ENCODE data around the gene PLEKHA6.

Gene PLEKHA6

DNA sequence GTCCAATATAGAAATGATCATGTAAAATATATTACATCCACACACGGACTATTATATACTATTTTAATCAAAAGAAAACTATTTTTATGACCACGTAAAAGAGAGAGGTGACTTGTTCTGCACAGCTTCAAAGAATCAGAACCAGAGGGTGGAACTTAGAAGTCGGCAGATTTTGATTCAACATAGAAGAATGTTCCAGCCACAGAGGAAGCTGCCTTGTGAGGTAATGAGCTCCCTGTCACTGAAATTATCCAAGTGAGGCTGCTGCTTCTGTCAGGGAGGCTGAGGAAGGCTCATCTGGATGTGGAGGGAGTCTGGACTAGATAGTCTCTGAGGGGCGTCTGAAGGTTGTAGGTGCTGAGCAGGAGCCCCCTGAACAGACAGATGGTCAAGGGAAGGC, 2.7 kb downstream of the PLEKHA6 start:
- no peak overlapping the region for H3K4me3 ChIP-seq (ENCODE audit: low read depth, low read length)
- TF ChIP-seq, protein P1, sequence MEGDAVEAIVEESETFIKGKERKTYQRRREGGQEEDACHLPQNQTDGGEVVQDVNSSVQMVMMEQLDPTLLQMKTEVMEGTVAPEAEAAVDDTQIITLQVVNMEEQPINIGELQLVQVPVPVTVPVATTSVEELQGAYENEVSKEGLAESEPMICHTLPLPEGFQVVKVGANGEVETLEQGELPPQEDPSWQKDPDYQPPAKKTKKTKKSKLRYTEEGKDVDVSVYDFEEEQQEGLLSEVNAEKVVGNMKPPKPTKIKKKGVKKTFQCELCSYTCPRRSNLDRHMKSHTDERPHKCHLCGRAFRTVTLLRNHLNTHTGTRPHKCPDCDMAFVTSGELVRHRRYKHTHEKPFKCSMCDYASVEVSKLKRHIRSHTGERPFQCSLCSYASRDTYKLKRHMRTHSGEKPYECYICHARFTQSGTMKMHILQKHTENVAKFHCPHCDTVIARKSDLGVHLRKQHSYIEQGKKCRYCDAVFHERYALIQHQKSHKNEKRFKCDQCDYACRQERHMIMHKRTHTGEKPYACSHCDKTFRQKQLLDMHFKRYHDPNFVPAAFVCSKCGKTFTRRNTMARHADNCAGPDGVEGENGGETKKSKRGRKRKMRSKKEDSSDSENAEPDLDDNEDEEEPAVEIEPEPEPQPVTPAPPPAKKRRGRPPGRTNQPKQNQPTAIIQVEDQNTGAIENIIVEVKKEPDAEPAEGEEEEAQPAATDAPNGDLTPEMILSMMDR (IDR thresholded peaks at IDR 0.05; ENCODE audit: control insufficient read depth, extremely low read depth, insufficient read depth) = no peak
- no peak for DNase-seq (ENCODE audit: low read depth)

DNA sequence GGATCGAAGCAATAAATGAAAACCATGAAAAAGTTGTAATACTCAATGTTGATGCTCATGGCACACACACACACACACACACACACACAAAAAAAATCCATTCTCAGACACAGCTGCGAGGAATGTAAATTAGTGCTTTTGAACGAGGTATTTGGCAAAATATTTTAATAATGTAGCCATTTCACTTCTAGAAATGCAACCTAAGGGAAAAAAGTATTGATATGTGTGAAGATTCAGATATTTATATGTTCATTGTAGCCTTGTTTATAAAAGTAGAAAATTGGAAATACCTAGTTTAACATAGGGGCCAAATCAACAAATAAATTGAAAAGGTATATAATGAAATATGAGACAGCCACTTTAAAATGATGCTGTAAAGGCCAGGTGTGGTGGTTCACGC, 3.8 kb downstream of the PLEKHA6 start:
- DNase-seq (ENCODE audit: low read depth) = no peak
- no peak overlapping the region for H3K4me3 ChIP-seq (ENCODE audit: low read depth, low read length)
- TF ChIP-seq, protein P1 (IDR thresholded peaks at IDR 0.05; ENCODE audit: control insufficient read depth, extremely low read depth, insufficient read depth) = no peak

DNA sequence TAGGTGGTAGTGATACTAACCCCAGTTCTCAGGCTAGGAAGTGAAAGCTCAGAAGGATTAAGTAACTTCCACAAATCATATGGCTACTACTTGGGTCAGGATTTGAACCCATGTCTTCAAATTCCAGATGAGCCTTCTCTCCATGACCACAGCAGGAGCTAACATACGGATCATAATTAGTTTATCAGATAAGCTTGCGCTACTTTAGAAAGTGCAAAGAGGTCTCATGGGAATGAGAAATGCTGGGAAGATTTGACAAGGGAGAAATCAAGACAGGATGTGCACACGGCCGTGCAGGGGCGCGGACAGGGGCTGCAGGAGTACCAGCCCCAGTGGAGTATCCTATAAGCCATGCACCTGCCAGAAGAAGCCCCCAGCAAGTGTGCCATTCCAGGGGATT, 5.2 kb downstream of the PLEKHA6 start:
- DNase-seq (ENCODE audit: low read depth) = no peak
- TF ChIP-seq, protein P1 (IDR thresholded peaks at IDR 0.05; ENCODE audit: control insufficient read depth, extremely low read depth, insufficient read depth) = no peak
- H3K4me3 ChIP-seq (ENCODE audit: low read depth, low read length) = no peak overlapping the region

DNA sequence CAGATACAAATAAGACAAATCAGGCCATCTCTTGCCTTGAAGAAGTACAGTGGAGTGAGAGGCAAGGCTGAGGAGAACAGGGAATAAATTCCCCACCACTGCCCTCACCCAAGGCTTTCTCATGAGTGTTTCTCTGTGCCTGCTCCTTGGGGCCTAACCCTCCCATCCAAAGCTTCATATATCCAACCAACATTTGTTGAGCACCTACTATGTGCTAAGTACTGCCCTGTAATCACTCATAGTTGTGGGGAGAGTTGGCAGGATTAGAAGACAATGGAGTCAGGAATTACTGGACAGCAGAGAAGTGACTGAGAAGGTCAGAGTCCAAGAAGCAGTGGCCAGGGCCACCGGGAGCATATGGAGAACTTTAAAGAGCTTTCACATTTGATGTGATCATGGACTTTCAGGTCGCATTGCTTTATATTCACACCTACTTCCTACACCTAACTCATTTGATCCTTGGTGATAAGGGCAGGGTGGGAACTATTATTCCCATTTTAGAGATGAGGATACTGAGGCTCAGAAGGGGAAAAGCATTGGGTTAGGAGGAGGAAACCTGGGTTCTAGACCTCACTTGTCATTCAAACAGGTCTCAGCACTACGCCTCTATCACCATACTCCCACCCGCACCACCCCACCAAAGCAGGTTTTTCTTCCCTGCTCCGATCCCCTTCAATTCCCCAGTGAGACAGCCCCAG, 6.4 kb downstream of the PLEKHA6 start:
- no peak for DNase-seq (ENCODE audit: low read depth)
- no peak overlapping the region for H3K4me3 ChIP-seq (ENCODE audit: low read depth, low read length)
- TF ChIP-seq, protein P1 (IDR thresholded peaks at IDR 0.05; ENCODE audit: control insufficient read depth, extremely low read depth, insufficient read depth) = no peak

DNA sequence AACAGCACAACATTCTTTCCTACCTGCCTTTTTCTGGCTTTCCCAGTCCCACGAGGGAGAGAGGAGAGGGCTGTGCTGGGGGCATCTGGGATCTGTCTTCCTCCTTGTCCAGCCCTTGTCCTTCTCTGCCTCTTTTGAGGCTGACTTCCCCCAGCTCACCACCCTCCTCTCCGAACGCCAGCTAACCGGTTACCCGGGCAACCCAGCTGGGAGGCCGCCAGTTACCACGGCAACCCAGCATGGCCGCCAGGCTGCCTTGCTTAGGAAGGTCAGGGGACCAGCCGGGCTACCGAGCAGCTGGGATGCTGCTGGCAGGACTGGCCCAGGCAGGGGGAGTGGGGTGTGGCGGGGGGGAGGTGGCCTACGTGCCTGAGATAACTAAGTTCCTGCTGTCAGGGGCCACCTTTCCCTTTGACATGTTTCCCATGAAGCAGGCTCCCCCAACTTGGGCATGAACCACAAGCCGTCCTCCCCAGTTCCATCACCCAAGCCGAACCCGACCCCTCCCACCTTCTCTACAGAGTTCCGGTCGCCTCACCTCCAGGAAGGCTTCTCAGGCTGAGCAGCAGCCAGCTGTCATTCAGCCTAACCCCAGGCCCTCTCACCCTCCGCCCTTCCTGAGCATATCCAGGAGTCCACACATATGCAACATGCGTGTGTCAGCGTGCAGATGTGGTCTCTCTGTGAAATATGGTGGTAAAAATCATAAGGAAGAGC, 8.7 kb downstream of the PLEKHA6 start:
- TF ChIP-seq, protein P1 (IDR thresholded peaks at IDR 0.05; ENCODE audit: control insufficient read depth, extremely low read depth, insufficient read depth) = no peak
- no peak overlapping the region for H3K4me3 ChIP-seq (ENCODE audit: low read depth, low read length)
- no peak for DNase-seq (ENCODE audit: low read depth)

DNA sequence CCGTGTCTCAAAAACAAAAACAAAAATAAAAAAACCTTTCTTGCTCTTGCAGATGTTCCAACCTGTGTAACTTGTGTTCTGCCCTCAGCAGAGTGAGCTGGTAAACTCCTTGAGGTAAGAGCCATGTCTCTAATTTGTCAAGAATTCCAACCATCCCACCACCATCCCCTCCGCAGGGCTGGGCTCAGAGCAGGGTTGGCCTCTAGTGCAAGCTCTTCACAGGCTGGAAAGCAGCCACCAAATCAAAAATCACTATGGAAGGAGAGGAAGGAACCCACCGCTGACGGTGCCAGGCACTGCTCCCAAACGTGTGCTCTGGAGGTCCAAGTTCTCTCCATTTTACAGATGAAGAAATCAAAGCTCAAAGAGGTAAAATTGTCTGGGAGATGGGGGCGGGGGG, 9.4 kb downstream of the PLEKHA6 start:
- no peak overlapping the region for H3K4me3 ChIP-seq (ENCODE audit: low read depth, low read length)
- TF ChIP-seq, protein P1 (IDR thresholded peaks at IDR 0.05; ENCODE audit: control insufficient read depth, extremely low read depth, insufficient read depth) = no peak
- DNase-seq (ENCODE audit: low read depth) = no peak

Measured in LNCaP clone FGC (cell line).